Measurements from ENCODE around the gene FAM162A. TPM values are rescaled to one million over a fixed set of nuclear protein-coding genes. Genes with fewer than 3 reads are reported as not detected.

FAM162A gene
- total RNA-seq, 1 donor from 2014 or later = 85.8 TPM

DNA sequence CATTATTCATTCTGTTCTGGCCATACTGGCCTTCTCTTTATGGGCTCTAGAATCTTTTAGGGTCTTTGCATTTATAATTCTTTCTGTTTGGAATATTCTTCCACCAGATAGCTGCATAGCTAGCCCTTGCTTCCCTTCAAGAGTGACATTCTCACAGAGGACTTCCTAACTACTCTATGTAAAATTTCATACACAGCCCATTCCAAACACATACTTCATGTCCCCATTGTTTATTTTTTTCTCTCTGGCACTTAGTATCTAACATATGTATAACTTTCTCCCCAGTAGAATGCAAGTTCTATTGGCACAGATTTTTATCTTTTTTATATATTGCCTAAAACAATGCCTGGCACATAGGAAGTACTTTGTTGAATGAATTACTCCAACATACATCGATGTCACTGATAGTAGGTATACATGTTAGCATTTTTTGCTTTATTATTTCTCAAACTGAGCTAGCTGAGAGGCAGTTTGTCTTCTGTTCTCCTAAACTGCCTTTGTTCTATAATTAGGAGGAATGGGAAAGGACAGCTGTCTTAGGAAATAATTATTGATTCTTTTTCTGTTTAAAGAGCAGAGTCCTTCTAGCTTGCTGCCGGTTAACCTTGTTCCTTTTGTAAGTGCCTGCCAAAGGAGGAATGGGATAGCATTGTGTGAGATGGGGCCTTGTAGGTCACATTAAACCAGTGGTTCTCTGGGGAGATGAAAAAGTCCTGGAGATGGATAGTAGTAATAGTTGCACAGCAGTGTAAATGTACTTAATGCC is 7.9 kb downstream of the FAM162A start:
- no peak for DNase-seq (ENCODE audit: low spot score)
- Mint-ChIP-seq H3K9me3 (no peaks in the 10 kb centered on the region), H3K27ac (no peak overlapping the region), H3K36me3 (ENCODE audit: low read depth) (peaks cover 48% of the 10 kb centered on the region), H3K4me1 (ENCODE audit: low read depth) (peaks cover 58% of the 10 kb centered on the region), H3K4me3 (ENCODE audit: low read depth) (no peak overlapping the region), H3K27me3 (ENCODE audit: low read depth) (no peaks in the 10 kb centered on the region)
- intact Hi-C loops (cut with micrococcal nuclease) = loop anchor here (2.0 to 10.0 kb wide), 4 partner anchors 25 to 287 kb away; partner anchors contain the start of genes DTX3L, PARP9 and WDR5B

DNA sequence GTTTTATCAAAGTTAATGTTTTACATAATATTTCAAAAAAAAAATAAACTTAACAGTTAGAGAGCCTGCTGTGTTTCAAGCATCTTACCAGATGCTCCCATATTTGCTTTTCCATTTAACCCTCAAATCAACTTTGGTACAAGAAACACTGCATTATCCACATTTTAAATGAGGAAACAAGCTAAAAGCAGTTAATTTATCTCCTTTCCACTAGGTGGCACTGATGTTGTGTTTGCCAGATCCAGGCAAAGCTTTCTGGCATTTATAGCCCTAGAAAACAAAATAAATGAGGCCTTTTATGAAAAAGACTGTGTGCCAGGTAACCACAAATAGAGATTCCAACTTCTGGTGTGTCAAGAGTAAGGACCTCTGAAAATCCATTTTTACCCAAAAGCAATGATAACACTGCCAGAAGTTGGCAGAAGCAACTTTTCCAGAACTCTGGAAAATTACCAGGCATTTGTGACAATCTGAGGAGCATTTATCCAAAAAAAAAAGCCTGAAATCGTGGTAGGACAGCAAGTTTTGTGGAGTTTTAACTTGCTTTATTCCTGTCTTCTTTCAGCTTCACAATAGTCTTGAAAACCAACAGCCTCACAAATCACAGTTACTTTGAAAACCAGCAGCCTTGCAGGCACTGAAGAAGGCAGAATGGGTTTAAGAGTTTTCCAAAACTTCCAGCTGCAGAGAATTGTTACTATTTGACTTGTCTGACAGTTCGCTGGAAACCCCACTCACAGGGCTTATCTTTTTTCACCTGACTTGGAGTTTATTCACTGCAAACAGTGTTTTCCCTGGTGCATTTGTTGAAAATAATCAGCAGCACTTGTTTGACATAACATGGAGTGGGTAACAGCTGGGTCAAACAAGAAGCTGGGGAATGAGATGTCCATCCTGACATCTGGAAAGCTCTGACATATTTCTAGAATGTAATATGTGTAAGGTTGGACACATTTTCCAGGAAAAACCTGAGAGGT is 9.2 kb downstream of the FAM162A start:
- DNase-seq (ENCODE audit: low spot score) = no peak
- intact Hi-C loops (cut with micrococcal nuclease) = loop anchor here (2.0 to 10.0 kb wide), 4 partner anchors 24 to 286 kb away; partner anchors contain the start of genes DTX3L, PARP9 and WDR5B
- no peak overlapping the region for H3K4me3 Mint-ChIP-seq (ENCODE audit: low read depth)
- H3K4me1 Mint-ChIP-seq (ENCODE audit: low read depth) = peaks cover 54% of the 10 kb centered on the region
- H3K36me3 Mint-ChIP-seq (ENCODE audit: low read depth) = peaks cover 35% of the 10 kb centered on the region
- H3K27ac Mint-ChIP-seq = no peak overlapping the region
- H3K9me3 Mint-ChIP-seq = no peaks in the 10 kb centered on the region
- no peaks in the 10 kb centered on the region for H3K27me3 Mint-ChIP-seq (ENCODE audit: low read depth)

GRCh38 chr3:122394173-122394572 is 10.2 kb downstream of the FAM162A start:
- Mint-ChIP-seq H3K27me3 (ENCODE audit: low read depth) (no peaks in the 10 kb centered on the region), H3K4me3 (ENCODE audit: low read depth) (no peak overlapping the region), H3K36me3 (ENCODE audit: low read depth) (peaks cover 34% of the 10 kb centered on the region), H3K9me3 (no peaks in the 10 kb centered on the region), H3K27ac (peak overlapping the region; percentile 16), H3K4me1 (ENCODE audit: low read depth) (peaks cover 53% of the 10 kb centered on the region)
- intact Hi-C loops (cut with micrococcal nuclease) = loop anchor here (5.0 to 10.0 kb wide), 2 partner anchors 141 to 168 kb away; partner anchors contain the start of genes DTX3L and PARP9
- DNase-seq (ENCODE audit: low spot score) = no peak

- DNase-seq (ENCODE audit: low spot score) = no peak
- Mint-ChIP-seq H3K4me1 (ENCODE audit: low read depth) (peaks cover 49% of the 10 kb centered on the region), H3K4me3 (ENCODE audit: low read depth) (no peak overlapping the region), H3K36me3 (ENCODE audit: low read depth) (peaks cover 46% of the 10 kb centered on the region), H3K27ac (peak overlapping the region; percentile 61), H3K9me3 (no peaks in the 10 kb centered on the region), H3K27me3 (ENCODE audit: low read depth) (no peaks in the 10 kb centered on the region)
- intact Hi-C loops (cut with micrococcal nuclease) = loop anchor here (10.0 kb wide), 1 partner anchor 139 kb away; no protein-coding TSS in a partner anchor
Observed at GRCh38 chr3:122395582-122395981, 11.6 kb downstream of the FAM162A start.

DNA sequence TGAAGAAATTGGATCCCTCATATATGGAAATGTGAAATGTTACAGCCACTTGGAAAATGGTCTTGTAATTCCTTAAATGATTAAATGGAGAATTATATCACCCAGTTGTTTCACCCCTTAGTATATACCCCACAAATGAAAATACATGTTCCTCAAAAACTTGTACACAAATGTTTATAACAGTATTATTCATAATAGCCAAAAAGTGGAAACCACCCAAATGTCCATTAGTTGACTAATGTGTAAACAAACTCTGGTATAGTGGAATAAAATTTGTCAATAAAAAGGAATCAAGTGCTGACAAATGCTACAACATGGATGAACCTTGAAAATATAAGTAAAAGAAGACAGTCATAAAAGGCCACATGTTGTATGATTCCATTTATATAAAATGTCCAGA is 12.5 kb downstream of the FAM162A start:
- Mint-ChIP-seq H3K36me3 (ENCODE audit: low read depth) (peaks cover 46% of the 10 kb centered on the region), H3K9me3 (no peaks in the 10 kb centered on the region), H3K27me3 (ENCODE audit: low read depth) (no peaks in the 10 kb centered on the region), H3K4me3 (ENCODE audit: low read depth) (no peak overlapping the region), H3K4me1 (ENCODE audit: low read depth) (peaks cover 50% of the 10 kb centered on the region), H3K27ac (no peak overlapping the region)
- no peak for DNase-seq (ENCODE audit: low spot score)
- intact Hi-C loops (cut with micrococcal nuclease) = loop anchor here (10.0 kb wide), 1 partner anchor 138 kb away; no protein-coding TSS in a partner anchor

- no peak for DNase-seq (ENCODE audit: low spot score)
- intact Hi-C loops (cut with micrococcal nuclease) = loop anchor here (10.0 kb wide), 1 partner anchor 138 kb away; no protein-coding TSS in a partner anchor
- H3K27me3 Mint-ChIP-seq (ENCODE audit: low read depth) = no peaks in the 10 kb centered on the region
- no peak overlapping the region for H3K27ac Mint-ChIP-seq
- H3K36me3 Mint-ChIP-seq (ENCODE audit: low read depth) = peaks cover 46% of the 10 kb centered on the region
- no peak overlapping the region for H3K4me3 Mint-ChIP-seq (ENCODE audit: low read depth)
- peaks cover 50% of the 10 kb centered on the region for H3K4me1 Mint-ChIP-seq (ENCODE audit: low read depth)
- no peaks in the 10 kb centered on the region for H3K9me3 Mint-ChIP-seq
Observed at GRCh38 chr3:122397201-122397600, 13.2 kb downstream of the FAM162A start.

DNA sequence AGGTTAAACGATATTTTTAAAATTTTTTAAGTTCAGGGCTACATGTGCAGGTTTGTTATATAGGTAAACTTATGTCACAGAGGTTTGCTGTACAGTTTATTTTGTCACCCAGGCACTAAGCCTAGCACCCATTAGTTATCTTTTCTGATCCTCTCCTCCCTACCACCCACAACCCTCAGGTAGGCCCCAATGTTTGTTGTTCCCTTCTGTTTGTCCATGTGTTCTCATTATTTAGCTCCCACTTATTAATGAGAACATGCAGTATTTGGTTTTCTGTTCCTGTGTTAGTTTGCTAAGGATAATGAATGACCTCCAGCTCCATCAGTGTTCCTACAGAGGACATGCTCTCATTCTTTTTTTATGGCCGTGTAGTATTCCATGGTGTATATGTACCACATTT is 14.9 kb downstream of the FAM162A start:
- H3K27me3 Mint-ChIP-seq (ENCODE audit: low read depth) = no peaks in the 10 kb centered on the region
- H3K4me1 Mint-ChIP-seq (ENCODE audit: low read depth) = peaks cover 49% of the 10 kb centered on the region
- H3K27ac Mint-ChIP-seq = no peak overlapping the region
- no peaks in the 10 kb centered on the region for H3K9me3 Mint-ChIP-seq
- H3K36me3 Mint-ChIP-seq (ENCODE audit: low read depth) = peaks cover 54% of the 10 kb centered on the region
- intact Hi-C loops (cut with micrococcal nuclease) = loop anchor here (10.0 kb wide), 1 partner anchor 136 kb away; no protein-coding TSS in a partner anchor
- DNase-seq (ENCODE audit: low spot score) = no peak
- H3K4me3 Mint-ChIP-seq (ENCODE audit: low read depth) = no peak overlapping the region

DNA sequence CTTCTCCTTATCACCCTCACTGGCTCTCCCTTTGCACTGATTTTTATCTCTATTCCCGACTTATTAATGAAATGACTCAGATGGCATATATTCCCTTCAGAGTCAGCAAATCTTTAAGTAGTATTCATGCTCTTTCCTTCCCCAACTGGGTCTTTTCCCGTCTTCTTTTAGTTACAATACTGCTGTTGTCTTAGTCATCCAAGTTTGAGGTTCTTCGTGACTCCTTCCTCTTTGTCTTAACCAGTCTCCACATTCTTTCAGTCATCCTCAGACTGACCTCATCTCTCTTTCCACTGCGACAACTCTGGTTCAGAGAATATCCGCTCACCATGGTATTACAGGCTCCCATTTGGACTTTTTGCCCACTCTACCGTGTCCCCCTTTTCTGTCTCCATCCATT is 19.5 kb downstream of the FAM162A start:
- intact Hi-C loops (cut with micrococcal nuclease) = no loop called here
- H3K27ac Mint-ChIP-seq = no peak overlapping the region
- H3K27me3 Mint-ChIP-seq (ENCODE audit: low read depth) = no peaks in the 10 kb centered on the region
- no peak for DNase-seq (ENCODE audit: low spot score)
- H3K4me1 Mint-ChIP-seq (ENCODE audit: low read depth) = peaks cover 18% of the 10 kb centered on the region
- no peaks in the 10 kb centered on the region for H3K9me3 Mint-ChIP-seq
- H3K4me3 Mint-ChIP-seq (ENCODE audit: low read depth) = no peak overlapping the region
- H3K36me3 Mint-ChIP-seq (ENCODE audit: low read depth) = peaks cover 65% of the 10 kb centered on the region

- no peak overlapping the region for H3K27ac Mint-ChIP-seq
- no peaks in the 10 kb centered on the region for H3K27me3 Mint-ChIP-seq (ENCODE audit: low read depth)
- peaks cover 69% of the 10 kb centered on the region for H3K36me3 Mint-ChIP-seq (ENCODE audit: low read depth)
- no peaks in the 10 kb centered on the region for H3K9me3 Mint-ChIP-seq
- no peak for DNase-seq (ENCODE audit: low spot score)
- intact Hi-C loops (cut with micrococcal nuclease) = no loop called here
- no peak overlapping the region for H3K4me3 Mint-ChIP-seq (ENCODE audit: low read depth)
- peaks cover 17% of the 10 kb centered on the region for H3K4me1 Mint-ChIP-seq (ENCODE audit: low read depth)
Observed at GRCh38 chr3:122405015-122405414, 21.0 kb downstream of the FAM162A start.

DNA sequence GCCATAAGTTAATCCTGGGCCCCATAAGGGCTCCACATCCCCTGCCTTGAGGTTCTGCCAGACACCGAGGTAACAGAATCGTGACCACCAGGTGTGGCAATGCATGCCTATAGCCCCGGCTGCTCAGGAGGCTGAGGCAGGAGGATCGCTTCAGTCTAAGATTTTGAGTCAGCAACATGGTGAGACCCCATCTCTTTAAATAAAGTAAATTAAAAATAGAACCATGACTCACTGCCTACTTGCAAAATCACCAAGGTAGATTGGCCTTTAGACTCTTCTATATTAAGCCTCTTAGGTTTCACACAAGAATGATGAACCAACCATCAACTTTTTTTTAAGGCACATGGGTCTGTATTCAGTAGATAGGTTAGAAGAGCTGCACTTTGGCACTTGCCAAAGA is 22.2 kb downstream of the FAM162A start:
- no peaks in the 10 kb centered on the region for H3K27me3 Mint-ChIP-seq (ENCODE audit: low read depth)
- intact Hi-C loops (cut with micrococcal nuclease) = no loop called here
- no peak overlapping the region for H3K4me3 Mint-ChIP-seq (ENCODE audit: low read depth)
- DNase-seq (ENCODE audit: low spot score) = no peak
- peaks cover 19% of the 10 kb centered on the region for H3K4me1 Mint-ChIP-seq (ENCODE audit: low read depth)
- H3K36me3 Mint-ChIP-seq (ENCODE audit: low read depth) = peaks cover 72% of the 10 kb centered on the region
- peak overlapping the region; percentile 29 for H3K27ac Mint-ChIP-seq
- H3K9me3 Mint-ChIP-seq = no peaks in the 10 kb centered on the region

DNA sequence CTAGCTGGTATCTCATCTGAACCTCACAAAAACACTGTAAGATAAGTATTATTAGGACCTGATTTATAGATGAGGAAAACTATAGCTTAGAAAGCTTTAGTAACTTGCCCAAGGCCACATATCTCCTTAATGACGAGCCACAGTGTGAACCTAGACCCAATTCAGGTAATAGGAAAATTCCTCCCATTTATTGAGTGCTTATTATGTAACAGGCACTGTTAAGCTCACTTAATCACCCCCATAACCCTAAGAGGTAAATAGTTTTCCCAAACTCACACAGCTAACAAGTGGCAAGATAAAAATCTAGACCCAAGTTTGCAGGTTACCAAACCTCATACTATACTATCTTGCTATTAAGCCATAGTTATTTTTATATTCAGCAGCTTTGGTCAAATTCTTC is 24.0 kb downstream of the FAM162A start:
- no peak for DNase-seq (ENCODE audit: low spot score)
- H3K9me3 Mint-ChIP-seq = no peaks in the 10 kb centered on the region
- H3K4me1 Mint-ChIP-seq (ENCODE audit: low read depth) = peaks cover 23% of the 10 kb centered on the region
- no peaks in the 10 kb centered on the region for H3K27me3 Mint-ChIP-seq (ENCODE audit: low read depth)
- intact Hi-C loops (cut with micrococcal nuclease) = no loop called here
- no peak overlapping the region for H3K27ac Mint-ChIP-seq
- peaks cover 74% of the 10 kb centered on the region for H3K36me3 Mint-ChIP-seq (ENCODE audit: low read depth)
- no peak overlapping the region for H3K4me3 Mint-ChIP-seq (ENCODE audit: low read depth)

- no peaks in the 10 kb centered on the region for H3K9me3 Mint-ChIP-seq
- no peak overlapping the region for H3K4me3 Mint-ChIP-seq (ENCODE audit: low read depth)
- no peak for DNase-seq (ENCODE audit: low spot score)
- no peak overlapping the region for H3K27ac Mint-ChIP-seq
- intact Hi-C loops (cut with micrococcal nuclease) = no loop called here
- H3K36me3 Mint-ChIP-seq (ENCODE audit: low read depth) = peaks cover 69% of the 10 kb centered on the region
- no peaks in the 10 kb centered on the region for H3K27me3 Mint-ChIP-seq (ENCODE audit: low read depth)
- H3K4me1 Mint-ChIP-seq (ENCODE audit: low read depth) = peaks cover 22% of the 10 kb centered on the region
Observed at GRCh38 chr3:122409446-122409845, 25.5 kb downstream of the FAM162A start.
